Gastrocnemius medialis (tissue), 4 donors: ENCODE data around the gene IDH2. TPM values are rescaled to one million over a fixed set of nuclear protein-coding genes. Genes with fewer than 3 reads are reported as not detected.

Source experiments
- ATAC-seq, 2 donors: fragments of 150-250 bp; one replicate each; pipeline ENCODE4 v1.9.1; 2016
- DNase-seq, 2 donors: peaks; one replicate each; pipeline ENCODE4 v3.0.0-alpha.2; 2019
- H3K27ac ChIP-seq, 4 donors: fragments of 200-600 bp; sonication (generic); 1 replicate in 1 of 4; 2 replicates in 3 of 4; pipeline ENCODE4 v1.5.1; 2016 to 2018; ENCODE audit warnings: mild to moderate bottlenecking in 2 of 4, moderate library complexity in 1 of 4
- H3K27me3 ChIP-seq, 3 donors: fragments of 200-600 bp; sonication (generic) in 2 of 3; 1 replicate in 1 of 3; 2 replicates in 2 of 3; pipeline versions ENCODE4 v1.5.1 to v1.6.0; 2016 to 2019; ENCODE audit warnings: mild to moderate bottlenecking in 1 of 3, moderate library complexity in 1 of 3
- H3K36me3 ChIP-seq, 2 donors: fragments of 200-600 bp; sonication (generic) in 1 of 2; one replicate each; pipeline ENCODE4 v1.5.1; 2017 to 2018
- H3K4me1 ChIP-seq, 2 donors: fragments of 200-600 bp; sonication (generic) in 1 of 2; one replicate each; pipeline ENCODE4 v1.5.1; 2016 to 2017; ENCODE audit warnings: mild to moderate bottlenecking in 2 of 2
- H3K4me3 ChIP-seq, 4 donors: fragments of 200-600 bp; sonication (generic) in 3 of 4; 1 replicate in 1 of 4; 2 replicates in 3 of 4; pipeline ENCODE4 v1.5.1; 2016 to 2019; ENCODE audit warnings: mild to moderate bottlenecking in 2 of 4
- H3K9me3 ChIP-seq, 3 donors: fragments of 200-600 bp; sonication (generic) in 2 of 3; 1 replicate in 1 of 3; 2 replicates in 2 of 3; pipeline ENCODE4 v1.5.1; 2016 to 2019
- CTCF ChIP-seq, 5 experiments: fragments of 450-650 bp in 3 of 5; fragments of 200-600 bp in 2 of 5; sonication (generic) in 2 of 5; IDR thresholded peaks in 4 of 5; conservative IDR thresholded peaks in 1 of 5; 1 replicate in 4 of 5; 2 replicates in 1 of 5; pipeline ENCODE4 v1.5.1; 2016 to 2019; ENCODE audit warnings: antibody characterized with exemption in 5 of 5, mild to moderate bottlenecking in 3 of 5, moderate library complexity in 3 of 5
- POLR2A ChIP-seq, 2 donors: fragments of 450-650 bp; IDR thresholded peaks; one replicate each; pipeline ENCODE4 v1.6.1; 2017; ENCODE audit warnings: antibody characterized with exemption in 2 of 2, mild to moderate bottlenecking in 2 of 2, moderate library complexity in 2 of 2
- in situ Hi-C, 4 donors: fragments of 200-750 bp; cut with MboI; loops; one replicate each; pipeline versions ENCODE4 v1.15.0 to v1.8.0; 2017; ENCODE audit warnings: low sequenced_read_pairs in 4 of 4
- intact Hi-C: fragments of 100-400 bp; cut with DNase I; formaldehyde crosslinking; loops from one replicate; pipeline ENCODE4 v1.15.1; 2023; ENCODE audit warnings: low total_unique reads
- total RNA-seq, 4 donors: library from RNA; depleted of rRNA; stranded (reverse); fragments of >200 nt; gene quantifications; one replicate each; pipeline versions ENCODE4 v1.1.0 to v1.2.3, GENCODE V29; 2016

The IDH2 gene
- total RNA-seq, 4 donors from 2014 or later, result 349 to 547 (median 423) TPM

DNA sequence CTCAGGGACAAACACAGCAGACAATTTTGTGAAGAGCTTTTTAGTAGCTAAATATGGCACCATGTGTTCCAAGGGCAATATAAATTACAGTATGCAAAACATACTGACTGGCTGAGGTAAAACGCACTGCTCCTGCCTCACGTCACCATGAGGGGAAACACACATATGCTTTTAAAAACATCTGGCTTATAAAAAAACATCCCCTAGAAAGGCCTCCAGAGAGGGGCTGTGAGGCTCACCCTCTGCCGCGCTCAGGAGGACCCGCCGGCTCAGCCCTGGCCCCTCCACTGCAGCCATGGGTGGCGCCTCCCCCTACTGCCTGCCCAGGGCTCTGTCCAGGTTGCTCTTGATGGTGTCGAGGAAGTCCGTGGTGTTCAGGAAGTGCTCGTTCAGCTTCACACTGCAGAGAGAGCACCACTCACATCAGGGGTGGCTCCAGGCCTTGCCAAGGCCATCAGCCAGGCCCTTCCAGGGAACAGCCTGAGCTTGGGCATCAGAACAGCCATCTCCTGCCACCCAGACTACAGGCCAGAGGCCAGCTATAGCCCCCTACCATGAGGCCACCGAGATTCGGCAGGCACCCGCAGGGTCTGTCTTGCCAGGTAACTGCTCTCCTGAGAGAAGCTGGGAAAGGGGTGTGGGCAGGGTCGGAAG, 18.2 kb downstream of the IDH2 start:
- DNase-seq, result no peak
- no peaks in the 10 kb centered on the region for H3K9me3 ChIP-seq
- TF ChIP-seq CTCF (IDR thresholded peaks at IDR 0.05 in 4 of 5, conservative IDR thresholded peaks at IDR 0.05 in 1 of 5), result no peak
- peaks cover 0 to 71% of the 10 kb centered on the region in 2 donors for H3K36me3 ChIP-seq
- no peak for ATAC-seq
- intact Hi-C loops (no loop called here), in situ Hi-C loops (loop anchor here in 3 of 4 donors (25.0 kb wide), 1 partner anchor 322 kb away; the partner anchor contains the start of gene MESP1 (in 3 of the 3))
- no peaks in the 10 kb centered on the region for H3K4me1 ChIP-seq
- no peaks in the 10 kb centered on the region for H3K27me3 ChIP-seq
- peak overlapping the region; percentile 20 to 56 (median 48) for H3K27ac ChIP-seq
- no peak overlapping the region for H3K4me3 ChIP-seq

DNA sequence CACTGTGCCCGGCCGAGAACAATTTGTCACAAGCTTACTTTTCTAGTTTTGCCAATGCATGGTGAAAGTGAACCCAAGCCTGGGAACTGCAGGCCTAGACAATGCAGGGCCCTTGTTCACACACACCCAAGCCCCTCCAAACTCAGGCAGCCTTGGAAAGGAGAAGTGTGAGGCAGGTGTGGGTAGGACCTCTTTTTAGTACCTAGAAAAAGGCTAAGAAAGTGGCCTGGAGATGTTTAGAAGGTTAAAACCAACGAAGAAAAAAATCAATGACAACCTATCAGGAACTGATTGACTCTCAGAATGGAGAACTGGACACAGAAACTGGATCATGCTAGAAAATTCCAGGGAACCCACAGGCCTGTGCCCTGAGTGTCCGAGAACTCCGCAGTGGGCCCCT, 18.8 kb downstream of the IDH2 start:
- peaks cover 0 to 67% of the 10 kb centered on the region in 2 donors for H3K36me3 ChIP-seq
- no peak for TF ChIP-seq POLR2A (IDR thresholded peaks at IDR 0.05)
- TF ChIP-seq CTCF (IDR thresholded peaks at IDR 0.05 in 4 of 5, conservative IDR thresholded peaks at IDR 0.05 in 1 of 5), result no peak
- intact Hi-C loops (no loop called here), in situ Hi-C loops (loop anchor here in 3 of 4 donors (25.0 kb wide), 1 partner anchor 321 kb away; the partner anchor contains the start of gene MESP1 (in 3 of the 3))
- H3K27me3 ChIP-seq, result no peaks in the 10 kb centered on the region
- H3K4me3 ChIP-seq, result no peak overlapping the region
- no peaks in the 10 kb centered on the region for H3K9me3 ChIP-seq
- ATAC-seq (no peak), DNase-seq (no peak)
- H3K4me1 ChIP-seq, result no peaks in the 10 kb centered on the region
- H3K27ac ChIP-seq, result peak overlapping the region in 3 of 4 donors; percentile 10 to 56 (median 20)

GRCh38 chr15:90082140-90082715, 20.0 kb downstream of the IDH2 start:
- Histone ChIP-seq H3K9me3 (no peaks in the 10 kb centered on the region), H3K36me3 (peaks cover 0 to 57% of the 10 kb centered on the region in 2 donors), H3K27ac (peak overlapping the region in 3 of 4 donors; percentile 13 to 26 (median 24)), H3K4me3 (no peak overlapping the region), H3K27me3 (no peaks in the 10 kb centered on the region), H3K4me1 (no peaks in the 10 kb centered on the region)
- TF ChIP-seq POLR2A (IDR thresholded peaks at IDR 0.05) (no peak), CTCF (IDR thresholded peaks at IDR 0.05 in 4 of 5, conservative IDR thresholded peaks at IDR 0.05 in 1 of 5) (no peak)
- DNase-seq (no peak), ATAC-seq (no peak)
- in situ Hi-C loops, result loop anchor here in 3 of 4 donors (25.0 kb wide), 1 partner anchor 320 kb away; the partner anchor contains the start of gene MESP1 (in 3 of the 3)
- intact Hi-C loops, result no loop called here

DNA sequence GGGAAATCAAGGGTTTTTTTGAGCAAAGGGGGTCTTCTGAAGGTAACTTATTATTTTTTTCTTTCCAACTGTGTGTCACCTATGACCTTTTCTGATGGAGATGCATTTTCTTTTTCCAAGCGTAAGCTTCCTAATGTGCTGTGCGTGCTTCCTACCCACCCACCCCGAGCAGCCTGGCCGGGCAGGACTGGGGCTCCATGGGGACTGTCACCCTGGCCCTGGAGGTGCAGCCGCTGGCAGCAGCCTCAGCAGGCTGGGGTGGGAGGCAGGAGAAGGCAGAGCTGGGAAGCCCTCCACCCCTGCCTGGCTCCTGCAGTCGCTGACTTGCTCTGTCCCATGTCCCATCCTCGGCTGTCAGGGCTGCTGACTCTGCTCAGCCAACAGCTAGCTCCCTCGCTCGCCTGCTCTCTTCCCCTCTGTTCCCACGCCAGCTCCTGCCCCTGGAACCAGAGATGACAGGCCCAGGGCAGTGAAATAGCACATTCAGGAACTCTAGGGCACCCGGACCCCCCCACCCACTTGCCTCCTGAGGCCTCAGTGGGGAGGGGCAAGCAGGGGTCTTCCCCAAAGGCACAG, 21.4 kb downstream of the IDH2 start:
- Histone ChIP-seq H3K9me3 (no peaks in the 10 kb centered on the region), H3K4me1 (peaks cover 6 to 11% of the 10 kb centered on the region in 2 donors), H3K27me3 (no peaks in the 10 kb centered on the region), H3K27ac (peak overlapping the region in 2 of 4 donors; percentile 13 to 18), H3K4me3 (no peak overlapping the region), H3K36me3 (peaks cover 0 to 49% of the 10 kb centered on the region in 2 donors)
- in situ Hi-C loops, result loop anchor here in 3 of 4 donors (25.0 kb wide), 1 partner anchor 319 kb away; the partner anchor contains the start of gene MESP1 (in 3 of the 3)
- TF ChIP-seq POLR2A (IDR thresholded peaks at IDR 0.05) (no peak), CTCF (IDR thresholded peaks at IDR 0.05 in 4 of 5, conservative IDR thresholded peaks at IDR 0.05 in 1 of 5) (no peak)
- intact Hi-C loops, result no loop called here
- no peak for DNase-seq
- ATAC-seq, result no peak
